Psoas muscle (tissue), 7 donors: Measurements from ENCODE around the gene PABPC1L2A. TPM values are rescaled to one million over a fixed set of nuclear protein-coding genes. Genes with fewer than 3 reads are reported as not detected.

Source experiments
- polyA plus RNA-seq, 3 donors: library from polyadenylated mRNA; stranded (reverse); fragments of 200-250 nt; gene quantifications; one replicate each; pipeline ENCODE4 v1.2.3, GENCODE V29; 2013
- total RNA-seq, 4 donors: library from RNA; stranded (reverse); fragmentation: NEBNext Ultra II Directional in 2 of 4; extraction: Animal tissue kit (Norgen Biotek cat#: 25700) in 2 of 4; gene quantifications; one replicate each; pipeline versions ENCODE4 v1.2.1 to v1.2.4, GENCODE V29; 2021 to 2023
- donor health status: healthy with polysubstance abuse.
- donor health status: DM: no; HTN: no; CAD: no; lungs with moderate emphysema.
- donor health status: Bipolar disorder and iron deficiency.
- donor health status: healthy.
- donor health status: DM: no; HTN: no; CAD: no.
- donor health status: DM: no; HTN: no; CAD: no.
- donor health status: DM: yes; HTN: yes; CAD: no.

PABPC1L2A gene
- total and polyA plus RNA-seq, 7 donors, result not detected

Other genes starting within 250 kb of the PABPC1L2A start
- not detected for gene FAM236C, start 166.9 kb downstream of the PABPC1L2A start, total RNA-seq
- not detected for gene FAM236C, start 166.9 kb downstream of the PABPC1L2A start, polyA plus RNA-seq
- gene FAM236A, start 141.3 kb downstream of the PABPC1L2A start, total RNA-seq, result not detected
- not detected for gene FAM236A, start 141.3 kb downstream of the PABPC1L2A start, polyA plus RNA-seq
- gene DMRTC1, start 135.7 kb downstream of the PABPC1L2A start, total RNA-seq, result not detected
- not detected for gene DMRTC1, start 135.7 kb downstream of the PABPC1L2A start, polyA plus RNA-seq
- gene PABPC1L2B, start 76.6 kb downstream of the PABPC1L2A start, total RNA-seq, result not detected
- gene PABPC1L2B, start 76.6 kb downstream of the PABPC1L2A start, polyA plus RNA-seq, result not detected
- 1 to 10 TPM in 1 of 4 donors, under 1 TPM in 3; 0.54 to 2.1 (median 0.97) TPM for gene NAP1L2, start 135.3 kb upstream of the PABPC1L2A start, total RNA-seq
- gene NAP1L2, start 135.3 kb upstream of the PABPC1L2A start, polyA plus RNA-seq, result under 1 TPM; 0.10 to 0.93 (median 0.63) TPM